GM21576 (cell line): Measurements from ENCODE around the gene THPO.

Experiments
- ATAC-seq: cut with Tn5 transposase; IDR thresholded peaks from one replicate; pipeline ENCODE4 v1.9.1; 2021; ENCODE audit warnings: mild to moderate bottlenecking, moderate library complexity; ENCODE audit not compliant: unreplicated experiment

THPO gene

GRCh38 chr3:184366619-184367289, 11.3 kb downstream of the THPO start:
- no peak for ATAC-seq

DNA sequence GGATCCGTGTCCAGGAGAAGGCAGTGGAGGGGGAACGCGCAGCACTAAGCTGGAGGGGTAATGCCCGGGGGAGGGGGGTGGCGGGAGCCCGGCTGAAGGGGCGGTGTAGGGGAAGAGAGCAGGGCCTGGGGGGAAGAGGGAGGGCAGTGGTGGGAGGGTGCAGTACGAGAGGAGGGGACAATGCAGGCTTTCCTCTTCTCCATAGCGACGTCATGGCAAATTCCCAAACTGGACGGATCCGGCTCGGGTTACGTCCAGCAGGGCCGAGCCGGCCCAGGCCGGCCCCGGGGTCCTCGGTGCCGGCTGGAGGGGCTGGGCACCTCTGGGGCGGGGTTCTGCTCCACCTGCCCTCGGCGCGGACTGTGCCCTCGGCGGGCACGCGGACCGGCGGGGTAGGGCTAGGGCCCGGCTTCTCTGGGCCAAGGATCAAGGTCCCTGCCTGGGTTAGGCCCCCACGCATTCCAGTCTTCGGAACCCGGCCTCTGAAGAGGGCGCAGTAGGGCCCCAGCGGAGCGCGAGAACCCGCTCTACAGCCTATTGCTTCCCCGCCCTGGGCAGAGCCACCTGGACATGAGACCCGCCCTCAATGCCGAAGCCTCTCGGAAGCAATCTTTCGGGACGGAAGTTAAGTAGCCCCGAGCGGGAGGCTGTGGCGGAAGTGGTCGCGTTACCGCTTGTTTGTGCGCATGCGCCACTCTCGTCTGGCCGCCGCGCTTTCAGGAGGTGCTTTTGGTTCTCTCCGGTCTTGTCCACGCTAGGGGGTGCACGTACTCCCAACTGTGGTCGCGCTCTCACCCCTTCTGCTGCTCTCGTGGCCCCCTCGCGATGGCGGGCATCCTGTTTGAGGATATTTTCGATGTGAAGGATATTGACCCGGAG, 15.1 kb downstream of the THPO start:
- peak; percentile 89 for ATAC-seq

DNA sequence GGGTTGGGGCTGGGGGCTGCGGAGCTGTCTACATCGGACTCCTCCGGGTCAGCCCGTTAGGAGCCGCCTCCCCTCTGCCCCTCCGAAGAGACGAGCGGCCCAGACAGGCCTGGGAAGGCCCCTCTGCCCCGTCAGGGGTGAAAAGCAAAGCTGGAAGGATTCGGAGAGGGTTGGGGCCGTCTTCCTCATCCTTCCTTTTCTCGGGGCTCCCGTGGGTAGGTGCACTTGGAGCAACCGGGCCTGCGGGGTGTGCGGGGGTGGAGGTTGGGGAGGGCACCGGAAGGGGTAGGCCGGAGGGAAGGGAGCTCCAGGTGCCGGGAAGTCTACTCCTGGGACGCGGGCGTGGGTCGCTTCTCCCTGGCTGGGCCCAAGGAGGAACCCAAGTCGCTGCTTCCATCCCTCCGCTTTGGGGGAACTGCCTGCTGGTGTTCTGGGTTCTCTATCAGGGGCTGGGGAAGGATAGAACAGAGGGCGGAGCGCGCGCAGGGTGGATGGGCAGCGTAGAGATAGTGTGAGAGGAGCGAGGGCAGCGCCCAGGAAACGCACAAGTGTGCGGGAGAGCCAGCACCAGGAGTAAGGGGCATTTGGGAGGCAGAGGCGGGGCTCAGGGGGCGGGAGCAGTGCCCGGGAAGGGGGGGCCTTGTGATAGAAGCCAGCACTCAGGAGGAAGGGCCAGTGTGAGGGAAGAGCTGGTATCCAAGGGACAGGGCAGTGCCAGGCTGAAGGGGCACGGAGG, 15.9 kb downstream of the THPO start:
- no peak for ATAC-seq

GRCh38 chr3:184361532-184361931, 16.5 kb downstream of the THPO start, which contains the start of the genes CLCN2 and POLR2H:
Gene CLCN2, minus strand, starts transcription at chr3:184361605. Its CDS starts 126 bp downstream, at chr3:184361479.
Gene POLR2H, plus strand, starts transcription at chr3:184361710. Its CDS starts 1,783 bp downstream, at chr3:184363493.
- peak; percentile 34 for ATAC-seq

GRCh38 chr3:184360929-184361531, 17.0 kb downstream of the THPO start:
- ATAC-seq = no peak

DNA sequence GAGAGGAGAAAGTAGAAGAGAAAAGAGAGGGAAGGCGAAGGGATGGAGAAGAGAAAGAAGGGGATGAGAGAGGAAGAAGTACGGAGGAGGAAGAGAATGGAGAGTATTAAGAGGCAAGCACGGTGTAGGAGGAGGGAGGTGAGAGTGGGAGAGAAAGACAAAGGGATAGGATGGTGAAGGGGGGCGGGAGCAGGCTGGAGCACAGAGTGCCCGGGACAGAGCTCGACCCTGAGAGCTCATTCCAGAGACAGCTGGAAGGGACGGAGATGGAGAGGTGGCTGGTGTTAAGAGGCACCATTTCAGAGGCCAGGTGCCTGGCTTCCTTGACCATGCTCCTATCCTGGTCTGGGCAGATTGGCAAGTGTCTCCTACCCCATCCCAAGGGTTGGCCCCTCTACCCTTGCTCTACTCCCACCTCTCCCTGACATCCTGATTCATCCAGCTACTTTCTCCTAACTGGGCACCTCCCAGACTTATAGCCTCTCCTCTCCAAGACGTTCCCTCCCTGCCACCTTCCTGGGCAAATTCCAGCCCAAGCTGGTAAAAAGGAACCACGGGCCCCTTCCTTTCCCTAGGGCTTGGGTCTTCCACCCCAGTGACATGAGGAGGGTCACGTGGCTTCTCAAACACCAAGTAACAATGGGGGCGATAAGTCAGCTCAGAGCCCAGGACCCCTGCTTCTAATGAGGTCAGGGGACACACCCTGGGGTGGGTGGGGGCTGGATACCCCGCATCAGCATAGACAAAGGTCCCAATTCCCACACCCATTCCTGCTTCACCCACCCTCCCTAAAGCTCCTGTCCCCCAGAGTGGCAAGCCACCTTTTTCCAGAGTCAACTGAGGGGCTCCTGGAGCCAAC, 17.7 kb downstream of the THPO start:
- no peak for ATAC-seq

- ATAC-seq = no peak
Observed at GRCh38 chr3:184359610-184360009, 18.4 kb downstream of the THPO start.

DNA sequence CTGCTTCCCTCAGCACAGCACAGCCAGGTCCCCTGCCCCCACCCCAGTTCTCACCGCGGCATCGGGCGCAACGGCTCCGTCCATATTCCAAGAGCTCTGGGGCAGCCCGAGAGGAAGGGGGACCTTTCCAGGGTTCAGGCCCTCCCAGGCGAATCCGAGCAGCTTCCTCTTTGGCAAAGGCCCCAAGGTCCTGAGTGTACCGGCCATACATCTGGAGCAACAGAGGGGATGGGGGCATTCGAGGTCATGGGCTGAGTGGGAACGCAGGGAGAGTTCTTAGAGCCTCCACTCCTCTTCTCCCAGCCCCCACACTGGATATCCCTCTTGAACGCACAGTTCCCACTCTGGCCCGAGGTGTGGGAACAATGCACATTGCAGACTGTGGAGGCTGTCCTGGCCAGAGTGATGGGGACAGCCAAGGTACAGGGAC, 19.1 kb downstream of the THPO start:
- ATAC-seq = no peak

- no peak for ATAC-seq
Observed at GRCh38 chr3:184358124-184358767, 19.8 kb downstream of the THPO start.

- no peak for ATAC-seq
Observed at GRCh38 chr3:184357248-184358123, 20.5 kb downstream of the THPO start.

- no peak for ATAC-seq
Observed at GRCh38 chr3:184355261-184356040, 22.6 kb downstream of the THPO start.

DNA sequence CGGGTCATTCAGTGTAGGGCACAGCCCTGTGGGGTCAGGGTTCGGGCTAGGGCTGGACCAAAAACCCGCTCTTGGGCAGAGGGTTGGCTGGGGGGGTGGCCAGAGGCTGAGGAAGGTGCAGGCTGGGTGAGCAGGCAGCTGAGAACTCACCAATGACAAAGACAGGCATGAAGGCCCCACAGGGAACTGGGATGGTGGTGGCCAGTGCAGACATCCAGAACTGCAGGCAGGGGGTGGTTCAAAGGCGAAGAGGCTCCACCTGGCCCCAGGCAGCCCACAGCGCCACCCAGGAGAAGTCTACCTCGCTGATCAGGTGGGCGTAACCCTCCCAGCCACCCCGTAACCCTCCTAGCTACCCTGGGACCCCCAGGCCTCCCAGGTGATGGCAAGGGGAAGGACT, 23.3 kb downstream of the THPO start:
- ATAC-seq = no peak

DNA sequence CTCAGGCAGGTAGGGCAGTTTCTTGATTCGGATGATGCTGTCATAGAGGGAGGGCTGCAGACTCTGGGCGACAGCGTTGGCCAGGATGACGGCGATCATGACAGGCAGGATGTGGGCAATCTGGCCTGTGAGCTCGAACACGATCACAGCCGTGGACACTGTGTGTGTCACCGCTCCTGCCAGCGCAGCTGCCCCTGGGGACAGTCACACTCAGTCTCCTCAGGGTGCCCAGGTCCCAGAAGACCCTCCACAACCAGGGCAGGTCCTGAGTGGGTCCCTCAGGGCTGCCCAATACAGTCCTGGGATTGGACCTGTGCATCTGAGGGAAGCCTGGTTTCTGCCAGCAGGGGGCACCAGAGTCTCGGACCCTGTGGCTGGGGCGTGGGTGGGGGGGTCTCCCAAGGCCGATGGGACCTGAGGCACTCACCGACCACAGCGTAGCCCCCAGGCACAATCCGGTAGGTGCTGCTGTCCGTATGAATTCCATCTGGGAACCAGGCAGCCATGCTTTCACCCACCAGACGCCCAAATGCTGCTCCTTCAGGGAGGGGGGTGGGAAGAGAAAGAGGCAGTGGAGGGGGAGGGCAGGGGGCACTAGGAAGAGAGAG, 23.8 kb downstream of the THPO start:
- ATAC-seq = no peak

DNA sequence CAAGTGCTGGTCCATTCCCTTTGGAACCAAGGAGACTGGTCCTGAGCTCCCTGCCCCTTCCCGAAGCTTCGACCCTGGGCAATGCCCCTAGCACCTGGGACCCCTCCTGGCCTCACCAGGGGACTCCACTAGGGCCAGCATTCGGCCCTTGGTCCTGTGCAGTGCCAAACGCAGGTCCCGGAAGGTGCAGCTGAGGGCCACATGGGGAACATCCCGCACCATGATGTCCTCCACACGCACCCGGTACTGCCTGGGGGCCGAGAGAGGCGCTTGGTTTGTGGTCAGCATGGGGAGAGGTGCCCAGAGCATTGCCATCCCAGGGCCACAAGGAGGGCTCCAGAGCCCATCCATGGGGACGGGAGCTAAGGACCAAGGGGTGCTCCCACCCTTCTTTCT, 24.5 kb downstream of the THPO start:
- no peak for ATAC-seq

DNA sequence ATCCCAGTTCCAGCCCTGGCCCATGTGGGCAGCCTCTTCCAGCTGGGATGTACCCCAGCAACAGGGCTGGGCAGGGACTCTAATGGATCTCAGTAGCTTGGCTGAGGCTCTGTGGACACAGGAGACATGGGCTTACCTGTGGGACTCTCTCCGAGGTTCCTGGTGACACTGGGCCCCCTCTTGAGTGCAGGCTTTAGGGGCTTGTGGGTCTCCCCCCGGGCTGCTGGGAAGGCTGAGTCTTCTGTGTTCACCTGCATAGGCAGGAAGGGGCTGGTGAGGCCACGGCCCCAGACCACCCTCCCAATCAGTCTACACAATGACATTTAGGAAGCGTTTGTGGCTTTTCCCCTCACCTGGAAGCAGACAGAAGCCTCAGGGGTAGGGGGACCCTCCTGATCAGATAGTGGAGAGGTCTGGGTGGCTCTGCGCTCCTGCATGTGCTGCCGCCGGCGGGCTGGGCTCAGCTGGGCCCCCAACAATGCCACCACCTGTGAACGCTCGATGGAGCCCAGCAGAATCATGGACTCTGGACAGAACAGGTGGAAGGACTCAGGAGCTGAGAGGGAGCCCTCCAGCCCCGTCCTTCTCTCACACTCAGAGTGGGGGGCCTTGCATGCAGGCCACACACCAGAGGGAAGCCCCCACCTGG, 25.0 kb downstream of the THPO start:
- ATAC-seq = no peak

DNA sequence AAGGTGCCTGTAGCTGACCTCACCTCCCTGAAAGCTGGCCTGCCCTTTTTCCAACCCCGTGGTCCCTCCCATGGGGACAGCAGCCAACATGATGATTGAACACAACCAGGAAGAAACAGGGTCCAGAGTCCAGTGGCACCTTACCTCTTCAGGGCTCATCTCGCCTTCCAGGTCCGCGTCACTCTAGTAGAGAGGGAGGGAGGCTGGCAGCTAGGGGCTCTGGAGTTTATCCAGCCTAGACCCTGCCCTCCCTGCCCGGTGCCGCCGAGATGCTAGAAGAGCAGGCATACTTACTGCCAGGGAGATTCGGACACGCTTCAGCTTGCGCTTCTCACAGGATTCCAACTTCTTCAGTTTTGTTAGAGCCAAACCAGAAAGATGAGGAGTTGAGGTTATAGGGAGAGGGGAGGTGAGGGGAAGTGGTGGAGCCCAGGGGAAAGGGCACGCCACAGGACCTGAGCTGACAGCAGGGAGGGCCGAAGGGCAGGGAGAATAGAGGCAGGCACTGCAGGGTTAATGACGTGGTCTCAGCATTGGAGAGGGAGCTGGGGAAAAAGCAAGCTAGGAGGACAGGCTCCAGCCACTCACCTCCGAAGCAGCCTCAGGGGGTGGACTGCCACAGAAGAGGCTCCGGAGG, 25.7 kb downstream of the THPO start:
- no peak for ATAC-seq
